ENCODE results near the gene RAD51B.
A peak's percentile ranks its signal among the peaks of the same experiment; 100 is the strongest.

The RAD51B gene

GRCh38 chr14:68663385-68664076 lies 844.0 kb downstream of the RAD51B start:
- no peak overlapping the region for H3K9ac ChIP-seq
- H2AFZ ChIP-seq: no peak overlapping the region
- H3K9me3 ChIP-seq (ENCODE audit: control insufficient read depth, low read length): no peaks in the 10 kb centered on the region
- no peak overlapping the region for H3K4me3 ChIP-seq (ENCODE audit: low read depth, low read length)
- H3K79me2 ChIP-seq: no peaks in the 10 kb centered on the region
- no peak overlapping the region for H3K4me2 ChIP-seq (ENCODE audit: low read length)
- TF ChIP-seq, protein P1, sequence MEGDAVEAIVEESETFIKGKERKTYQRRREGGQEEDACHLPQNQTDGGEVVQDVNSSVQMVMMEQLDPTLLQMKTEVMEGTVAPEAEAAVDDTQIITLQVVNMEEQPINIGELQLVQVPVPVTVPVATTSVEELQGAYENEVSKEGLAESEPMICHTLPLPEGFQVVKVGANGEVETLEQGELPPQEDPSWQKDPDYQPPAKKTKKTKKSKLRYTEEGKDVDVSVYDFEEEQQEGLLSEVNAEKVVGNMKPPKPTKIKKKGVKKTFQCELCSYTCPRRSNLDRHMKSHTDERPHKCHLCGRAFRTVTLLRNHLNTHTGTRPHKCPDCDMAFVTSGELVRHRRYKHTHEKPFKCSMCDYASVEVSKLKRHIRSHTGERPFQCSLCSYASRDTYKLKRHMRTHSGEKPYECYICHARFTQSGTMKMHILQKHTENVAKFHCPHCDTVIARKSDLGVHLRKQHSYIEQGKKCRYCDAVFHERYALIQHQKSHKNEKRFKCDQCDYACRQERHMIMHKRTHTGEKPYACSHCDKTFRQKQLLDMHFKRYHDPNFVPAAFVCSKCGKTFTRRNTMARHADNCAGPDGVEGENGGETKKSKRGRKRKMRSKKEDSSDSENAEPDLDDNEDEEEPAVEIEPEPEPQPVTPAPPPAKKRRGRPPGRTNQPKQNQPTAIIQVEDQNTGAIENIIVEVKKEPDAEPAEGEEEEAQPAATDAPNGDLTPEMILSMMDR (IDR thresholded peaks at IDR 0.05): no peak
- H3K4me1 ChIP-seq: peaks cover 37% of the 10 kb centered on the region
- no peaks in the 10 kb centered on the region for H3K27me3 ChIP-seq (ENCODE audit: control insufficient read depth, insufficient read depth, low read length)
- H3K27ac ChIP-seq: peak overlapping the region; percentile 81
- no peaks in the 10 kb centered on the region for H3K36me3 ChIP-seq (ENCODE audit: control insufficient read depth, insufficient read depth, low read length)

GRCh38 chr14:68664225-68664681 lies 844.7 kb downstream of the RAD51B start:
- no peak overlapping the region for H3K4me2 ChIP-seq (ENCODE audit: low read length)
- no peaks in the 10 kb centered on the region for H3K79me2 ChIP-seq
- no peaks in the 10 kb centered on the region for H3K36me3 ChIP-seq (ENCODE audit: control insufficient read depth, insufficient read depth, low read length)
- no peaks in the 10 kb centered on the region for H3K9me3 ChIP-seq (ENCODE audit: control insufficient read depth, low read length)
- H3K4me1 ChIP-seq: peaks cover 37% of the 10 kb centered on the region
- no peak overlapping the region for H3K9ac ChIP-seq
- H3K27me3 ChIP-seq (ENCODE audit: control insufficient read depth, insufficient read depth, low read length): no peaks in the 10 kb centered on the region
- H2AFZ ChIP-seq: peak overlapping the region; percentile 54
- peak overlapping the region; percentile 81 for H3K27ac ChIP-seq
- TF ChIP-seq, protein P1 (IDR thresholded peaks at IDR 0.05): no peak
- no peak overlapping the region for H3K4me3 ChIP-seq (ENCODE audit: low read depth, low read length)

- Histone ChIP-seq H3K27ac (peak overlapping the region; percentile 81), H3K4me1 (peaks cover 41% of the 10 kb centered on the region)
Observed at GRCh38 chr14:68665131-68665530, 845.6 kb downstream of the RAD51B start.

GRCh38 chr14:68665792-68666204 lies 846.2 kb downstream of the RAD51B start:
- H3K27me3 ChIP-seq (ENCODE audit: control insufficient read depth, insufficient read depth, low read length): no peaks in the 10 kb centered on the region
- H2AFZ ChIP-seq: peak overlapping the region; percentile 45
- no peaks in the 10 kb centered on the region for H3K79me2 ChIP-seq
- no peak overlapping the region for H3K9ac ChIP-seq
- H3K4me1 ChIP-seq: peaks cover 41% of the 10 kb centered on the region
- H3K4me2 ChIP-seq (ENCODE audit: low read length): peak overlapping the region; percentile 57
- no peaks in the 10 kb centered on the region for H3K36me3 ChIP-seq (ENCODE audit: control insufficient read depth, insufficient read depth, low read length)
- H3K4me3 ChIP-seq (ENCODE audit: low read depth, low read length): peak overlapping the region; percentile 34
- TF ChIP-seq, protein P1 (IDR thresholded peaks at IDR 0.05): no peak
- no peaks in the 10 kb centered on the region for H3K9me3 ChIP-seq (ENCODE audit: control insufficient read depth, low read length)
- peak overlapping the region; percentile 81 for H3K27ac ChIP-seq

More at GRCh38 chr14:68665131-68665530, 845.6 kb downstream of the RAD51B start:
- Histone ChIP-seq H3K27me3 (ENCODE audit: control insufficient read depth, insufficient read depth, low read length) (no peaks in the 10 kb centered on the region), H3K4me2 (ENCODE audit: low read length) (peak overlapping the region; percentile 57), H3K36me3 (ENCODE audit: control insufficient read depth, insufficient read depth, low read length) (no peaks in the 10 kb centered on the region), H3K79me2 (no peaks in the 10 kb centered on the region), H2AFZ (no peak overlapping the region), H3K4me3 (ENCODE audit: low read depth, low read length) (no peak overlapping the region), H3K9me3 (ENCODE audit: control insufficient read depth, low read length) (no peaks in the 10 kb centered on the region), H3K9ac (no peak overlapping the region)
- TF ChIP-seq, protein P1 (IDR thresholded peaks at IDR 0.05): no peak

DNA sequence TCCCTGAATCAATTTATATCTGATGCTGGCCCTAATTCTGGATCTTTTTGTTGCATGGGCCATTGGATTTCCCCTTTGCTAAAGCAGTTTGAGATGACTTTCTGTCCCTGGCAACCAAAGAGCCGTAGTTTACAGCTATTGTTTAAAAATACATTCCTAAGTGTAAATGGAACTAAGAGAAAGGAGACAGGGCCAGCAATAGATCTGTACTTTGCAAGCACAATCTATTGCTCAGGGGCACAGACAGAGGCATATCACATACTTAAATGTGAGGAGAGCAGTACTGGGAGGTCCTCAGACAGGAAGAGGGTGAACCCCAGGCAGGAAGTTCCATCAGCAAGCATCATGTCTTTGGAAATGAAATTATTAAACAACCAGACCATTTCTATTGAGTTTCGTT lies 846.7 kb downstream of the RAD51B start:
- Histone ChIP-seq H3K9ac (no peak overlapping the region), H3K79me2 (no peaks in the 10 kb centered on the region), H3K4me2 (ENCODE audit: low read length) (peak overlapping the region; percentile 69), H3K27me3 (ENCODE audit: control insufficient read depth, insufficient read depth, low read length) (no peaks in the 10 kb centered on the region), H3K4me3 (ENCODE audit: low read depth, low read length) (peak overlapping the region; percentile 25), H3K4me1 (peaks cover 41% of the 10 kb centered on the region), H3K9me3 (ENCODE audit: control insufficient read depth, low read length) (no peaks in the 10 kb centered on the region), H3K27ac (peak overlapping the region; percentile 81), H3K36me3 (ENCODE audit: control insufficient read depth, insufficient read depth, low read length) (no peaks in the 10 kb centered on the region), H2AFZ (peak overlapping the region; percentile 45)
- TF ChIP-seq, protein P1 (IDR thresholded peaks at IDR 0.05): no peak

Measured in parathyroid adenoma (tissue), 2 donors.